ENCODE results near the gene ANAPC13.
A peak's percentile ranks its signal among the peaks of the same experiment; 100 is the strongest.

Gene ANAPC13

GRCh38 chr3:134472831-134473230, 13.0 kb downstream of the ANAPC13 start:
- no peak overlapping the region for H3K4me3 ChIP-seq (ENCODE audit: low read depth in 1 of 2, low read length in 2 of 2)
- peaks cover 10 to 21% of the 10 kb centered on the region in 2 donors for H3K36me3 ChIP-seq (ENCODE audit: control insufficient read depth in 1 of 2, insufficient read depth in 2 of 2, low read length in 2 of 2)
- H3K9me3 ChIP-seq (ENCODE audit: control insufficient read depth in 1 of 2, low read length in 2 of 2) = no peaks in the 10 kb centered on the region
- H3K4me1 ChIP-seq (ENCODE audit: control insufficient read depth in 1 of 2, insufficient read depth in 2 of 2, low read length in 2 of 2) = no peaks in the 10 kb centered on the region
- H3K27ac ChIP-seq (ENCODE audit: low read depth, low read length) = no peak overlapping the region
- no peaks in the 10 kb centered on the region for H3K27me3 ChIP-seq (ENCODE audit: control insufficient read depth in 1 of 2, insufficient read depth in 2 of 2, low read length in 2 of 2)
- H3K9ac ChIP-seq (ENCODE audit: low read depth in 1 of 2, low read length in 2 of 2) = no peak overlapping the region

- H3K27ac ChIP-seq (ENCODE audit: low read depth, low read length) = no peak overlapping the region
- no peaks in the 10 kb centered on the region for H3K9me3 ChIP-seq (ENCODE audit: control insufficient read depth in 1 of 2, low read length in 2 of 2)
- H3K4me3 ChIP-seq (ENCODE audit: low read depth in 1 of 2, low read length in 2 of 2) = no peak overlapping the region
- H3K27me3 ChIP-seq (ENCODE audit: control insufficient read depth in 1 of 2, insufficient read depth in 2 of 2, low read length in 2 of 2) = no peaks in the 10 kb centered on the region
- peaks cover 0 to 10% of the 10 kb centered on the region in 2 donors for H3K36me3 ChIP-seq (ENCODE audit: control insufficient read depth in 1 of 2, insufficient read depth in 2 of 2, low read length in 2 of 2)
- no peak overlapping the region for H3K9ac ChIP-seq (ENCODE audit: low read depth in 1 of 2, low read length in 2 of 2)
- H3K4me1 ChIP-seq (ENCODE audit: control insufficient read depth in 1 of 2, insufficient read depth in 2 of 2, low read length in 2 of 2) = no peaks in the 10 kb centered on the region
Observed at GRCh38 chr3:134471521-134472193, 14.1 kb downstream of the ANAPC13 start.

- Histone ChIP-seq H3K27me3 (ENCODE audit: control insufficient read depth in 1 of 2, insufficient read depth in 2 of 2, low read length in 2 of 2) (no peaks in the 10 kb centered on the region), H3K9ac (ENCODE audit: low read depth in 1 of 2, low read length in 2 of 2) (no peak overlapping the region), H3K4me3 (ENCODE audit: low read depth in 1 of 2, low read length in 2 of 2) (no peak overlapping the region), H3K27ac (ENCODE audit: low read depth, low read length) (no peak overlapping the region), H3K9me3 (ENCODE audit: control insufficient read depth in 1 of 2, low read length in 2 of 2) (no peaks in the 10 kb centered on the region), H3K36me3 (ENCODE audit: control insufficient read depth in 1 of 2, insufficient read depth in 2 of 2, low read length in 2 of 2) (no peaks in the 10 kb centered on the region), H3K4me1 (ENCODE audit: control insufficient read depth in 1 of 2, insufficient read depth in 2 of 2, low read length in 2 of 2) (peaks cover 4 to 5% of the 10 kb centered on the region in 2 donors)
Observed at GRCh38 chr3:134468519-134468918, 17.3 kb downstream of the ANAPC13 start.

- Histone ChIP-seq H3K4me1 (ENCODE audit: control insufficient read depth in 1 of 2, insufficient read depth in 2 of 2, low read length in 2 of 2) (peaks cover 4 to 5% of the 10 kb centered on the region in 2 donors), H3K27ac (ENCODE audit: low read depth, low read length) (no peak overlapping the region), H3K9me3 (ENCODE audit: control insufficient read depth in 1 of 2, low read length in 2 of 2) (no peaks in the 10 kb centered on the region)
Observed at GRCh38 chr3:134466331-134466730, 19.5 kb downstream of the ANAPC13 start.

GRCh38 chr3:134464689-134465365, 21.0 kb downstream of the ANAPC13 start:
- no peak overlapping the region for H3K9ac ChIP-seq (ENCODE audit: low read depth in 1 of 2, low read length in 2 of 2)
- H3K4me1 ChIP-seq (ENCODE audit: control insufficient read depth in 1 of 2, insufficient read depth in 2 of 2, low read length in 2 of 2) = peaks cover 4 to 5% of the 10 kb centered on the region in 2 donors
- no peaks in the 10 kb centered on the region for H3K36me3 ChIP-seq (ENCODE audit: control insufficient read depth in 1 of 2, insufficient read depth in 2 of 2, low read length in 2 of 2)
- no peak overlapping the region for H3K27ac ChIP-seq (ENCODE audit: low read depth, low read length)
- H3K4me3 ChIP-seq (ENCODE audit: low read depth in 1 of 2, low read length in 2 of 2) = no peak overlapping the region
- H3K27me3 ChIP-seq (ENCODE audit: control insufficient read depth in 1 of 2, insufficient read depth in 2 of 2, low read length in 2 of 2) = no peaks in the 10 kb centered on the region
- no peaks in the 10 kb centered on the region for H3K9me3 ChIP-seq (ENCODE audit: control insufficient read depth in 1 of 2, low read length in 2 of 2)

More at GRCh38 chr3:134466331-134466730, 19.5 kb downstream of the ANAPC13 start:
- Histone ChIP-seq H3K9ac (ENCODE audit: low read depth in 1 of 2, low read length in 2 of 2) (no peak overlapping the region), H3K36me3 (ENCODE audit: control insufficient read depth in 1 of 2, insufficient read depth in 2 of 2, low read length in 2 of 2) (no peaks in the 10 kb centered on the region), H3K27me3 (ENCODE audit: control insufficient read depth in 1 of 2, insufficient read depth in 2 of 2, low read length in 2 of 2) (no peaks in the 10 kb centered on the region), H3K4me3 (ENCODE audit: low read depth in 1 of 2, low read length in 2 of 2) (no peak overlapping the region)

- Histone ChIP-seq H3K36me3 (ENCODE audit: control insufficient read depth in 1 of 2, insufficient read depth in 2 of 2, low read length in 2 of 2) (no peaks in the 10 kb centered on the region), H3K4me3 (ENCODE audit: low read depth in 1 of 2, low read length in 2 of 2) (no peak overlapping the region), H3K27me3 (ENCODE audit: control insufficient read depth in 1 of 2, insufficient read depth in 2 of 2, low read length in 2 of 2) (no peaks in the 10 kb centered on the region), H3K4me1 (ENCODE audit: control insufficient read depth in 1 of 2, insufficient read depth in 2 of 2, low read length in 2 of 2) (peaks cover 4 to 5% of the 10 kb centered on the region in 2 donors), H3K27ac (ENCODE audit: low read depth, low read length) (no peak overlapping the region), H3K9me3 (ENCODE audit: control insufficient read depth in 1 of 2, low read length in 2 of 2) (no peaks in the 10 kb centered on the region), H3K9ac (ENCODE audit: low read depth in 1 of 2, low read length in 2 of 2) (no peak overlapping the region)
Observed at GRCh38 chr3:134464064-134464688, 21.6 kb downstream of the ANAPC13 start.

- no peak overlapping the region for H3K9ac ChIP-seq (ENCODE audit: low read depth in 1 of 2, low read length in 2 of 2)
- H3K4me1 ChIP-seq (ENCODE audit: control insufficient read depth in 1 of 2, insufficient read depth in 2 of 2, low read length in 2 of 2) = peaks cover 4 to 5% of the 10 kb centered on the region in 2 donors
- no peak overlapping the region for H3K4me3 ChIP-seq (ENCODE audit: low read depth in 1 of 2, low read length in 2 of 2)
Observed at GRCh38 chr3:134463676-134464063, 22.1 kb downstream of the ANAPC13 start.

GRCh38 chr3:134462331-134462941, 23.3 kb downstream of the ANAPC13 start:
- Histone ChIP-seq H3K9ac (ENCODE audit: low read depth in 1 of 2, low read length in 2 of 2) (no peak overlapping the region), H3K27ac (ENCODE audit: low read depth, low read length) (peak overlapping the region; percentile 11), H3K27me3 (ENCODE audit: control insufficient read depth in 1 of 2, insufficient read depth in 2 of 2, low read length in 2 of 2) (no peaks in the 10 kb centered on the region), H3K9me3 (ENCODE audit: control insufficient read depth in 1 of 2, low read length in 2 of 2) (no peaks in the 10 kb centered on the region), H3K4me3 (ENCODE audit: low read depth in 1 of 2, low read length in 2 of 2) (no peak overlapping the region), H3K36me3 (ENCODE audit: control insufficient read depth in 1 of 2, insufficient read depth in 2 of 2, low read length in 2 of 2) (no peaks in the 10 kb centered on the region), H3K4me1 (ENCODE audit: control insufficient read depth in 1 of 2, insufficient read depth in 2 of 2, low read length in 2 of 2) (peaks cover 4 to 13% of the 10 kb centered on the region in 2 donors)

More at GRCh38 chr3:134463676-134464063, 22.1 kb downstream of the ANAPC13 start:
- Histone ChIP-seq H3K27ac (ENCODE audit: low read depth, low read length) (peak overlapping the region; percentile 68), H3K27me3 (ENCODE audit: control insufficient read depth in 1 of 2, insufficient read depth in 2 of 2, low read length in 2 of 2) (no peaks in the 10 kb centered on the region), H3K9me3 (ENCODE audit: control insufficient read depth in 1 of 2, low read length in 2 of 2) (no peaks in the 10 kb centered on the region), H3K36me3 (ENCODE audit: control insufficient read depth in 1 of 2, insufficient read depth in 2 of 2, low read length in 2 of 2) (no peaks in the 10 kb centered on the region)

- no peaks in the 10 kb centered on the region for H3K27me3 ChIP-seq (ENCODE audit: control insufficient read depth in 1 of 2, insufficient read depth in 2 of 2, low read length in 2 of 2)
- peaks cover 4 to 13% of the 10 kb centered on the region in 2 donors for H3K4me1 ChIP-seq (ENCODE audit: control insufficient read depth in 1 of 2, insufficient read depth in 2 of 2, low read length in 2 of 2)
- no peak overlapping the region for H3K27ac ChIP-seq (ENCODE audit: low read depth, low read length)
- no peak overlapping the region for H3K9ac ChIP-seq (ENCODE audit: low read depth in 1 of 2, low read length in 2 of 2)
- H3K4me3 ChIP-seq (ENCODE audit: low read depth in 1 of 2, low read length in 2 of 2) = no peak overlapping the region
- no peaks in the 10 kb centered on the region for H3K36me3 ChIP-seq (ENCODE audit: control insufficient read depth in 1 of 2, insufficient read depth in 2 of 2, low read length in 2 of 2)
- H3K9me3 ChIP-seq (ENCODE audit: control insufficient read depth in 1 of 2, low read length in 2 of 2) = no peaks in the 10 kb centered on the region
Observed at GRCh38 chr3:134460965-134461364, 24.8 kb downstream of the ANAPC13 start.

- H3K9ac ChIP-seq (ENCODE audit: low read depth in 1 of 2, low read length in 2 of 2) = no peak overlapping the region
- H3K27me3 ChIP-seq (ENCODE audit: control insufficient read depth in 1 of 2, insufficient read depth in 2 of 2, low read length in 2 of 2) = no peaks in the 10 kb centered on the region
- H3K36me3 ChIP-seq (ENCODE audit: control insufficient read depth in 1 of 2, insufficient read depth in 2 of 2, low read length in 2 of 2) = no peaks in the 10 kb centered on the region
- peaks cover 0 to 9% of the 10 kb centered on the region in 2 donors for H3K4me1 ChIP-seq (ENCODE audit: control insufficient read depth in 1 of 2, insufficient read depth in 2 of 2, low read length in 2 of 2)
- H3K9me3 ChIP-seq (ENCODE audit: control insufficient read depth in 1 of 2, low read length in 2 of 2) = no peaks in the 10 kb centered on the region
- no peak overlapping the region for H3K27ac ChIP-seq (ENCODE audit: low read depth, low read length)
- H3K4me3 ChIP-seq (ENCODE audit: low read depth in 1 of 2, low read length in 2 of 2) = no peak overlapping the region
Observed at GRCh38 chr3:134459562-134459961, 26.2 kb downstream of the ANAPC13 start.

All from duodenal mucosa (tissue), 2 donors.